Epithelial cell of proximal tubule (primary cell): ENCODE measurements around the gene DCX. TPM values are rescaled to one million over a fixed set of nuclear protein-coding genes. Genes with fewer than 3 reads are reported as not detected.

Experiments used
- DNase-seq: peaks from one replicate; pipeline ENCODE4 v3.0.0-alpha.2; 2011; ENCODE audit warnings: low read depth
- H3K4me3 ChIP-seq: 2 replicates; pipeline ENCODE4 v1.5.1; 2011; ENCODE audit warnings: low read depth, mild to moderate bottlenecking, low read length
- total RNA-seq: library from RNA; depleted of rRNA; stranded (reverse); fragments of >200 nt; gene quantifications from 2 replicates; pipeline ENCODE4 v1.2.3, GENCODE V29; 2015
- TF ChIP-seq, protein P1 (sequence below): conservative IDR thresholded peaks from 2 replicates; pipeline ENCODE4 v1.5.1; 2012; ENCODE audit warnings: low read depth, mild to moderate bottlenecking, low read length

DCX gene
- total RNA-seq, 1 donor from 2014 or later, result not detected

- TF ChIP-seq, protein P1, sequence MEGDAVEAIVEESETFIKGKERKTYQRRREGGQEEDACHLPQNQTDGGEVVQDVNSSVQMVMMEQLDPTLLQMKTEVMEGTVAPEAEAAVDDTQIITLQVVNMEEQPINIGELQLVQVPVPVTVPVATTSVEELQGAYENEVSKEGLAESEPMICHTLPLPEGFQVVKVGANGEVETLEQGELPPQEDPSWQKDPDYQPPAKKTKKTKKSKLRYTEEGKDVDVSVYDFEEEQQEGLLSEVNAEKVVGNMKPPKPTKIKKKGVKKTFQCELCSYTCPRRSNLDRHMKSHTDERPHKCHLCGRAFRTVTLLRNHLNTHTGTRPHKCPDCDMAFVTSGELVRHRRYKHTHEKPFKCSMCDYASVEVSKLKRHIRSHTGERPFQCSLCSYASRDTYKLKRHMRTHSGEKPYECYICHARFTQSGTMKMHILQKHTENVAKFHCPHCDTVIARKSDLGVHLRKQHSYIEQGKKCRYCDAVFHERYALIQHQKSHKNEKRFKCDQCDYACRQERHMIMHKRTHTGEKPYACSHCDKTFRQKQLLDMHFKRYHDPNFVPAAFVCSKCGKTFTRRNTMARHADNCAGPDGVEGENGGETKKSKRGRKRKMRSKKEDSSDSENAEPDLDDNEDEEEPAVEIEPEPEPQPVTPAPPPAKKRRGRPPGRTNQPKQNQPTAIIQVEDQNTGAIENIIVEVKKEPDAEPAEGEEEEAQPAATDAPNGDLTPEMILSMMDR, result no peak
- H3K4me3 ChIP-seq, result no peak overlapping the region
- DNase-seq, result peak; percentile 25
Measured at GRCh38 chrX:111322231-111322855, 89.6 kb downstream of the DCX start.

DNA sequence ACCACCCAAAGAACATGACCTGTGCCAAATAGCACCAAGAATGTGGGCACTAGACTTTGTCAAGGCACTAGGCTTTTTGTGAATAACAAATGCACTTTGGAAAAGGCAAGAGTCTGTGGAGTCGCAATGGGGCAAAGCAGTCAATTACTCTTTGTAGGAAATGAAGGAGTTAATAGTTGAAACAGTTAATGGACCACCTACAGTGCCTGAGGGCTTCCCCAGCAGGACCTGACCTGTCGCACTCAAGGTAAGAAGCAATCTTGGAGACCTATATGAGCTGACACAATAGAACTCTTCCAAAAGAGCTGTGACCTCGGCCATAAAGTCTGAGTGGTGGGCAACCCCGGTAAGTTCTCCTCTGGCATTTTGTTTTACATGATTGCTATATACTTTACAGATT, 92.5 kb downstream of the DCX start:
- DNase-seq, result no peak
- H3K4me3 ChIP-seq, result no peak overlapping the region
- TF ChIP-seq, protein P1, result no peak

- DNase-seq, result no peak
- H3K4me3 ChIP-seq, result no peak overlapping the region
- TF ChIP-seq, protein P1, result no peak
Measured at GRCh38 chrX:111318901-111319300, 93.1 kb downstream of the DCX start.

- DNase-seq, result no peak
- TF ChIP-seq, protein P1, result no peak
- H3K4me3 ChIP-seq, result no peak overlapping the region
Measured at GRCh38 chrX:111309083-111309482, 102.9 kb downstream of the DCX start.

GRCh38 chrX:111308039-111308438, 104.0 kb downstream of the DCX start:
- DNase-seq, result no peak
- TF ChIP-seq, protein P1, result no peak
- no peak overlapping the region for H3K4me3 ChIP-seq

DNA sequence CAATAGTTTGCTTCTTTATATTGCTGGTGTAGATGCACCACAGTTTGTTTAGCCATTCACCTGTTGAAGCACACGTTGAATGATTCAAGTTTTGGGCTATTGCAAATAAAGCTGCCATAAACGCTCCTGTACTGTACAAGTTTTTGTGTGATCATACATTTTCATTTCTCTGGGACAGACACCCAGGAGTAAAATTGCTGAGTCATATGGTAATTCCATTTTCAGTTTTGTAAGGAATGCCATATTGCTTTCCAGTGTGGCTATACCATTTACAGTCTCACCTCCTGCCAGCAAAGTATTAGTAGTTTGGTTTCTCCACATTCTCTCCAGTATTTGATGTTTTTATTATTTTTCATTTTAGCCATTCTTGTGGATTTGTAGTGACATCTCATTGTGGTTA, 109.7 kb downstream of the DCX start:
- no peak overlapping the region for H3K4me3 ChIP-seq
- DNase-seq, result no peak
- TF ChIP-seq, protein P1, result no peak

GRCh38 chrX:111288841-111289240, 123.2 kb downstream of the DCX start:
- no peak overlapping the region for H3K4me3 ChIP-seq
- DNase-seq, result no peak
- TF ChIP-seq, protein P1, result no peak
